IMR-90 (cell line): ENCODE results near the gene ZDHHC14.
A peak's percentile ranks its signal among the peaks of the same experiment; 100 is the strongest.

ENCODE experiments used
- BHLHE40 ChIP-seq: fragments of 150-350 bp; IDR thresholded peaks from 2 replicates; pipeline ENCODE4 v1.6.1; 2016; ENCODE audit warnings: mild to moderate bottlenecking, low read depth, low read length
- CEBPB ChIP-seq: IDR thresholded peaks from 2 replicates; pipeline ENCODE4 v1.6.1; 2012; ENCODE audit warnings: low read depth, low read length, improper control_type of control experiment
- CHD1 ChIP-seq: IDR thresholded peaks from 2 replicates; pipeline ENCODE4 v1.6.1; 2012; ENCODE audit warnings: low read depth, low read length, improper control_type of control experiment
- ELK1 ChIP-seq: fragments of 150-350 bp; IDR thresholded peaks from 2 replicates; pipeline ENCODE4 v1.6.1; 2016; ENCODE audit warnings: low read depth, mild to moderate bottlenecking, low read length, moderate library complexity, borderline replicate concordance
- MAFK ChIP-seq: IDR thresholded peaks from 2 replicates; pipeline ENCODE4 v1.6.1; 2012; ENCODE audit warnings: low read depth, low read length, improper control_type of control experiment
- MAZ ChIP-seq: IDR thresholded peaks from 2 replicates; pipeline ENCODE4 v1.6.1; 2012; ENCODE audit warnings: low read depth, mild to moderate bottlenecking, low read length, improper control_type of control experiment, moderate library complexity, borderline replicate concordance
- MXI1 ChIP-seq: IDR thresholded peaks from 2 replicates; pipeline ENCODE4 v1.6.1; 2012; ENCODE audit warnings: low read depth, mild to moderate bottlenecking, low read length, moderate library complexity, borderline replicate concordance
- POLR2A ChIP-seq: IDR thresholded peaks from 2 replicates; pipeline ENCODE4 v1.6.1; 2012; ENCODE audit warnings: mild to moderate bottlenecking, low read depth, low read length
- RAD21 ChIP-seq: IDR thresholded peaks from 2 replicates; pipeline ENCODE4 v1.6.1; 2012; ENCODE audit warnings: low read length, improper control_type of control experiment
- RCOR1 ChIP-seq: IDR thresholded peaks from 2 replicates; pipeline ENCODE4 v1.6.1; 2012; ENCODE audit warnings: mild to moderate bottlenecking, low read length, improper control_type of control experiment; ENCODE audit not compliant: insufficient replicate concordance
- RFX5 ChIP-seq: IDR thresholded peaks from 2 replicates; pipeline ENCODE4 v1.8.0; 2012; ENCODE audit warnings: low read depth, mild to moderate bottlenecking, low read length, moderate library complexity
- SMC3 ChIP-seq: fragments of 150-350 bp; IDR thresholded peaks from 2 replicates; pipeline ENCODE4 v1.6.1; 2016; ENCODE audit warnings: low read depth, mild to moderate bottlenecking, antibody characterized with exemption, low read length, moderate library complexity
- TF ChIP-seq, protein P1 (sequence below): conservative IDR thresholded peaks from 2 replicates; pipeline ENCODE4 v1.5.1; 2012; ENCODE audit warnings: mild to moderate bottlenecking, low read depth, low read length, improper control_type of control experiment
- TF ChIP-seq, protein P2 (sequence below): fragments of 150-350 bp; IDR thresholded peaks from 2 replicates; pipeline ENCODE4 v1.6.1; 2017; ENCODE audit warnings: mild to moderate bottlenecking, antibody characterized with exemption, low read length, low read depth

DNA sequence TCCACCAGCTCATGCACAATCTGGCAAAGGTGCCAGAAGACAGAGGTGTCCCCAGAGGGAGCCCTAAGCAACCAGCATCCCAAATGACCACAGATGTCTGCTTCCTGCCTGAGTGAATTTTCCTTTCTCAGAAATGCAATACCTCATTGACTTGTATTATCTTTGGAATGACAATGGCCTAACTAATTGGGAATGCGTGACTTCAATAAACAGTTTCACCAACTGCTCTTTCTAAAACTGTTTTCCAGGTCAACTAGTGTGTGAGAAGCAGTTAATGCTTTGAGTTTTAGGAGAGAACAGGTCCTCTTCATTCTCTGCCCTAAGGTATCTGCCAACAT lies 333.1 kb downstream of the ZDHHC14 start:
- TF ChIP-seq, protein P1, sequence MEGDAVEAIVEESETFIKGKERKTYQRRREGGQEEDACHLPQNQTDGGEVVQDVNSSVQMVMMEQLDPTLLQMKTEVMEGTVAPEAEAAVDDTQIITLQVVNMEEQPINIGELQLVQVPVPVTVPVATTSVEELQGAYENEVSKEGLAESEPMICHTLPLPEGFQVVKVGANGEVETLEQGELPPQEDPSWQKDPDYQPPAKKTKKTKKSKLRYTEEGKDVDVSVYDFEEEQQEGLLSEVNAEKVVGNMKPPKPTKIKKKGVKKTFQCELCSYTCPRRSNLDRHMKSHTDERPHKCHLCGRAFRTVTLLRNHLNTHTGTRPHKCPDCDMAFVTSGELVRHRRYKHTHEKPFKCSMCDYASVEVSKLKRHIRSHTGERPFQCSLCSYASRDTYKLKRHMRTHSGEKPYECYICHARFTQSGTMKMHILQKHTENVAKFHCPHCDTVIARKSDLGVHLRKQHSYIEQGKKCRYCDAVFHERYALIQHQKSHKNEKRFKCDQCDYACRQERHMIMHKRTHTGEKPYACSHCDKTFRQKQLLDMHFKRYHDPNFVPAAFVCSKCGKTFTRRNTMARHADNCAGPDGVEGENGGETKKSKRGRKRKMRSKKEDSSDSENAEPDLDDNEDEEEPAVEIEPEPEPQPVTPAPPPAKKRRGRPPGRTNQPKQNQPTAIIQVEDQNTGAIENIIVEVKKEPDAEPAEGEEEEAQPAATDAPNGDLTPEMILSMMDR, result 0 out of 2 replicates have a peak, but pooled peaks have one; percentile 15
- TF ChIP-seq, protein P2, sequence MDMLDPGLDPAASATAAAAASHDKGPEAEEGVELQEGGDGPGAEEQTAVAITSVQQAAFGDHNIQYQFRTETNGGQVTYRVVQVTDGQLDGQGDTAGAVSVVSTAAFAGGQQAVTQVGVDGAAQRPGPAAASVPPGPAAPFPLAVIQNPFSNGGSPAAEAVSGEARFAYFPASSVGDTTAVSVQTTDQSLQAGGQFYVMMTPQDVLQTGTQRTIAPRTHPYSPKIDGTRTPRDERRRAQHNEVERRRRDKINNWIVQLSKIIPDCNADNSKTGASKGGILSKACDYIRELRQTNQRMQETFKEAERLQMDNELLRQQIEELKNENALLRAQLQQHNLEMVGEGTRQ, result no peak
- TF ChIP-seq RCOR1 (no peak), RAD21 (no peak), MAFK (no peak), CEBPB (no peak), ELK1 (no peak), POLR2A (no peak), RFX5 (no peak), SMC3 (no peak), MXI1 (no peak), CHD1 (no peak), BHLHE40 (no peak), MAZ (no peak)
